ENCODE data around the gene PFN3. TPM values are rescaled to one million over a fixed set of nuclear protein-coding genes. Genes with fewer than 3 reads are reported as not detected.

Gene PFN3
- total and polyA plus RNA-seq, 10 donors = not detected

DNA sequence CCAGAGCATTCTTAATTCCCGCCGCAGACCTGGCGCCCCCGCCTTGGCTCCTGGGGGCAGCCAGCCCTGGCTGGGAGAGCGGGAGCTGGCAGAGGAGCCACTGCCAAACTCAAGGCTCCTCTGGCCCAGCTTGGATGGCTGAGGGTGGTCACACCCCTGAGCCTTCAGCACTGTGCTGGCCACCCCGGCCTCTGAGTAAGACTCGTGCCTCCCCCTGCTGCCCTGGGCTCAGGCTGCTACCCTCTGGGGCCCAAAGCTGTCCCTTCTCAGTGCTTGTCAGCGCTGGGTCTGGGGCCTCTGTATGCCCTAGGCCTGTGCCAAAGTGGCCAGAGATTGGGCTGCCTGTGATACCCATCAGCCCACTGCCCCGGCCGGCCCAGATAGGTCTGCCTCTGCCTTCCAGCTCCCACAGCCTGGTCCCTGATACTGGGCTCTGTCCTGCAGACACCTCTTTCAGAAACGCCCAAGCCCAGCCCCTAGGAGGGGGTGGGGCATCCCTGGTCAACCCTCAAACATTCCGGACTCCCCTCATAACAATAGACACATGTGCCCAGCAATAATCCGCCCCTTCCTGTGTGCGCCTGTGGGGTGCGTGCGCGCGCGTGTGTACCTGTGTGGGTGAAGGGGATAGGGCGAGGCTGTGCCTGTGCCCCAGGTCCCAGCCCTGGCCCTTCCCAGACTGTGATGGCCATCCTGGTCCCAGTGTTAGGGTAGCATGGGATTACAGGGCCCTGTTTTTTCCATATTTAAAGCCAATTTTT lies 41.8 kb upstream of the PFN3 start:
- intact Hi-C loops (cut with DNase I; ENCODE audit: low total_unique reads) = no loop called here
- H3K4me1 ChIP-seq = peaks cover 5 to 96% (median 43%) of the 10 kb centered on the region in 6 donors
- peak; percentile 71 for DNase-seq
- WGBS, 5 donors = 92 to 96% (median 94%) methylated on average over 15 to 20 of the region's 20 CpGs
- peak overlapping the region in 2 of 8 donors; percentile 17 to 86 for H3K27ac ChIP-seq
- peaks cover 3 to 70% (median 56%) of the 10 kb centered on the region in 6 donors for H3K36me3 ChIP-seq
- H3K4me3 ChIP-seq = no peak overlapping the region
- TF ChIP-seq POLR2A (IDR thresholded peaks at IDR 0.05) = no peak
- peak in 1 of 3 donors; percentile 30 for TF ChIP-seq POLR2AphosphoS5 (IDR thresholded peaks at IDR 0.05)
- TF ChIP-seq CTCF (IDR thresholded peaks at IDR 0.05 in 8 of 11, conservative IDR thresholded peaks at IDR 0.05 in 3 of 11) = no peak
- H3K9me3 ChIP-seq = no peaks in the 10 kb centered on the region
- H3K27me3 ChIP-seq (replicated peaks in 1 of 7) = peaks cover 0 to 5% (median 0%) of the 10 kb centered on the region in 7 donors

- H3K36me3 ChIP-seq = peaks cover 9 to 81% (median 67%) of the 10 kb centered on the region in 6 donors
- intact Hi-C loops (cut with DNase I; ENCODE audit: low total_unique reads) = no loop called here
Observed at GRCh38 chr5:177440990-177441780, 40.7 kb upstream of the PFN3 start.

GRCh38 chr5:177440211-177440989 lies 39.9 kb upstream of the PFN3 start:
- intact Hi-C loops (cut with DNase I; ENCODE audit: low total_unique reads) = no loop called here
- peaks cover 12 to 89% (median 74%) of the 10 kb centered on the region in 6 donors for H3K36me3 ChIP-seq
- H3K9me3 ChIP-seq = no peaks in the 10 kb centered on the region
- peak; percentile 35 to 70 (median 36) for TF ChIP-seq POLR2AphosphoS5 (IDR thresholded peaks at IDR 0.05)
- TF ChIP-seq CTCF (IDR thresholded peaks at IDR 0.05 in 8 of 11, conservative IDR thresholded peaks at IDR 0.05 in 3 of 11) = no peak
- TF ChIP-seq POLR2A (IDR thresholded peaks at IDR 0.05) = no peak
- peaks cover under 1 to 97% (median 26%) of the 10 kb centered on the region in 6 donors for H3K4me1 ChIP-seq
- H3K4me3 ChIP-seq = no peak overlapping the region
- peak overlapping the region in 3 of 8 donors; percentile 26 to 36 (median 28) for H3K27ac ChIP-seq
- no peak for DNase-seq
- 73 to 88% (median 86%) methylated on average over 12 to 24 of the region's 24 CpGs for WGBS, 5 donors
- no peaks in the 10 kb centered on the region for H3K27me3 ChIP-seq (replicated peaks in 1 of 7)

More at GRCh38 chr5:177440990-177441780, 40.7 kb upstream of the PFN3 start:
- WGBS, 5 donors = 87 to 91% (median 89%) methylated on average over 19 to 26 of the region's 26 CpGs
- TF ChIP-seq POLR2AphosphoS5 (IDR thresholded peaks at IDR 0.05) (peak in 1 of 3 donors; percentile 51), POLR2A (IDR thresholded peaks at IDR 0.05) (no peak), CTCF (IDR thresholded peaks at IDR 0.05 in 8 of 11, conservative IDR thresholded peaks at IDR 0.05 in 3 of 11) (no peak)
- no peak overlapping the region for H3K4me3 ChIP-seq
- peaks cover 3 to 97% (median 34%) of the 10 kb centered on the region in 6 donors for H3K4me1 ChIP-seq
- no peaks in the 10 kb centered on the region for H3K9me3 ChIP-seq
- H3K27me3 ChIP-seq (replicated peaks in 1 of 7) = no peaks in the 10 kb centered on the region
- peak; percentile 72 for DNase-seq
- peak overlapping the region in 3 of 8 donors; percentile 26 to 36 (median 28) for H3K27ac ChIP-seq

Measured in spleen (tissue), 11 donors.